NCI-H345 treated with DMSO at 0.1 percent for 48 hours (cell line): ENCODE measurements around the gene COPE.
"Not testable (repeated sequence)": the region's sequence is repeated elsewhere in the genome, so short reads cannot be mapped to it uniquely, and the experiment has no call there.

Experiments used
- DNase-seq: peaks from one replicate; lab custom pipeline; 2025; ENCODE audit not compliant: unreplicated experiment; lab: John Stamatoyannopoulos, UW

Gene COPE

GRCh38 chr19:18919086-18919899 is at the start of gene COPE, which contains the start of gene DDX49:
COPE (minus strand) TSS chr19:18919387; CDS start chr19:18919348, 39 bp downstream.
DDX49 (plus strand) TSS chr19:18919715; CDS start chr19:18919742, 27 bp downstream.
- DNase-seq = peak; percentile 92

GRCh38 chr19:18967358-18968146 is 48.4 kb upstream of the COPE start:
- no peak for DNase-seq

- DNase-seq = no peak
These were observed 47.1 kb upstream of the COPE start for GRCh38 chr19:18966307-18966706.

- no peak for DNase-seq
These were observed 44.9 kb upstream of the COPE start for GRCh38 chr19:18964121-18964520.

- no peak for DNase-seq
These were observed 42.8 kb upstream of the COPE start for GRCh38 chr19:18961767-18962620.

- no peak for DNase-seq
These were observed 41.2 kb upstream of the COPE start for GRCh38 chr19:18960370-18960769.

GRCh38 chr19:18955042-18955441 is 35.9 kb upstream of the COPE start:
- DNase-seq = no peak

- DNase-seq = no peak
These were observed 34.9 kb upstream of the COPE start for GRCh38 chr19:18954094-18954493.

- DNase-seq = not testable (repeated sequence)
These were observed 33.3 kb upstream of the COPE start for GRCh38 chr19:18952364-18953003.

GRCh38 chr19:18951721-18952281 is 32.6 kb upstream of the COPE start:
- no peak for DNase-seq

GRCh38 chr19:18949858-18950257 is 30.7 kb upstream of the COPE start:
- DNase-seq = no peak

- DNase-seq = no peak
These were observed 29.8 kb upstream of the COPE start for GRCh38 chr19:18948976-18949356.

GRCh38 chr19:18948075-18948975 is 29.1 kb upstream of the COPE start:
- no peak for DNase-seq

- DNase-seq = no peak
These were observed 27.7 kb upstream of the COPE start for GRCh38 chr19:18946918-18947317.

GRCh38 chr19:18946335-18946734 is 27.1 kb upstream of the COPE start:
- DNase-seq = no peak

- no peak for DNase-seq
These were observed 26.1 kb upstream of the COPE start for GRCh38 chr19:18945297-18945696.

GRCh38 chr19:18943465-18943864 is 24.3 kb upstream of the COPE start:
- no peak for DNase-seq

GRCh38 chr19:18942692-18943091 is 23.5 kb upstream of the COPE start:
- DNase-seq = no peak

GRCh38 chr19:18941628-18942354 is 22.6 kb upstream of the COPE start:
- DNase-seq = no peak
